Tibial artery (tissue), 4 donors: Measurements from ENCODE around the gene SLC35F2.
"Not testable (repeated sequence)": the region's sequence is repeated elsewhere in the genome, so short reads cannot be mapped to it uniquely, and the experiment has no call there.

Experiments
- DNase-seq, 2 donors: peaks; one replicate each; pipeline ENCODE4 v3.0.0-alpha.2; 2019
- H3K27ac ChIP-seq, 2 donors: fragments of 200-600 bp; sonication (generic) in 1 of 2; 1 replicate in 1 of 2; 2 replicates in 1 of 2; pipeline ENCODE4 v1.5.1; 2018 to 2019; ENCODE audit warnings: mild to moderate bottlenecking in 1 of 2
- H3K27me3 ChIP-seq, 2 donors: fragments of 200-600 bp; sonication (generic) in 1 of 2; one replicate each; pipeline versions ENCODE4 v1.5.1 to v1.6.0; 2016 to 2019
- H3K36me3 ChIP-seq, 3 donors: fragments of 200-600 bp; sonication (generic) in 2 of 3; one replicate each; pipeline ENCODE4 v1.5.1; 2016 to 2019; ENCODE audit warnings: mild to moderate bottlenecking in 2 of 3
- H3K4me1 ChIP-seq, 4 donors: fragments of 200-600 bp; sonication (generic) in 2 of 4; 1 replicate in 3 of 4; 2 replicates in 1 of 4; pipeline ENCODE4 v1.5.1; 2016 to 2019
- H3K4me3 ChIP-seq, 2 donors: fragments of 200-600 bp; sonication (generic) in 1 of 2; 1 replicate in 1 of 2; 2 replicates in 1 of 2; pipeline ENCODE4 v1.5.1; 2018 to 2019; ENCODE audit warnings: mild to moderate bottlenecking in 2 of 2
- H3K9me3 ChIP-seq, 3 donors: fragments of 200-600 bp; sonication (generic) in 1 of 3; one replicate each; pipeline ENCODE4 v1.5.1; 2016 to 2019
- intact Hi-C: fragments of 100-400 bp; cut with DNase I; formaldehyde crosslinking; loops from one replicate; pipeline ENCODE4 v1.15.0; 2023; ENCODE audit warnings: low total_unique reads
- TF ChIP-seq, protein P1 (sequence below), 2 experiments: fragments of 200-600 bp in 1 of 2; fragments of 450-650 bp in 1 of 2; IDR thresholded peaks; one replicate each; pipeline ENCODE4 v1.5.1; 2017 to 2019; ENCODE audit warnings: antibody characterized with exemption in 2 of 2, mild to moderate bottlenecking in 1 of 2, moderate library complexity in 1 of 2

The SLC35F2 gene

GRCh38 chr11:107769189-107769588 lies 89.4 kb downstream of the SLC35F2 start:
- DNase-seq = no peak
- Histone ChIP-seq H3K27ac (no peak overlapping the region), H3K27me3 (no peaks in the 10 kb centered on the region), H3K36me3 (no peaks in the 10 kb centered on the region), H3K4me3 (no peak overlapping the region), H3K4me1 (no peaks in the 10 kb centered on the region), H3K9me3 (no peaks in the 10 kb centered on the region)
- TF ChIP-seq, protein P1, sequence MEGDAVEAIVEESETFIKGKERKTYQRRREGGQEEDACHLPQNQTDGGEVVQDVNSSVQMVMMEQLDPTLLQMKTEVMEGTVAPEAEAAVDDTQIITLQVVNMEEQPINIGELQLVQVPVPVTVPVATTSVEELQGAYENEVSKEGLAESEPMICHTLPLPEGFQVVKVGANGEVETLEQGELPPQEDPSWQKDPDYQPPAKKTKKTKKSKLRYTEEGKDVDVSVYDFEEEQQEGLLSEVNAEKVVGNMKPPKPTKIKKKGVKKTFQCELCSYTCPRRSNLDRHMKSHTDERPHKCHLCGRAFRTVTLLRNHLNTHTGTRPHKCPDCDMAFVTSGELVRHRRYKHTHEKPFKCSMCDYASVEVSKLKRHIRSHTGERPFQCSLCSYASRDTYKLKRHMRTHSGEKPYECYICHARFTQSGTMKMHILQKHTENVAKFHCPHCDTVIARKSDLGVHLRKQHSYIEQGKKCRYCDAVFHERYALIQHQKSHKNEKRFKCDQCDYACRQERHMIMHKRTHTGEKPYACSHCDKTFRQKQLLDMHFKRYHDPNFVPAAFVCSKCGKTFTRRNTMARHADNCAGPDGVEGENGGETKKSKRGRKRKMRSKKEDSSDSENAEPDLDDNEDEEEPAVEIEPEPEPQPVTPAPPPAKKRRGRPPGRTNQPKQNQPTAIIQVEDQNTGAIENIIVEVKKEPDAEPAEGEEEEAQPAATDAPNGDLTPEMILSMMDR (IDR thresholded peaks at IDR 0.05) = no peak
- intact Hi-C loops = no loop called here

GRCh38 chr11:107758719-107759355 lies 99.8 kb downstream of the SLC35F2 start:
- intact Hi-C loops, H3K9me3 ChIP-seq, DNase-seq: not testable (repeated sequence)

DNA sequence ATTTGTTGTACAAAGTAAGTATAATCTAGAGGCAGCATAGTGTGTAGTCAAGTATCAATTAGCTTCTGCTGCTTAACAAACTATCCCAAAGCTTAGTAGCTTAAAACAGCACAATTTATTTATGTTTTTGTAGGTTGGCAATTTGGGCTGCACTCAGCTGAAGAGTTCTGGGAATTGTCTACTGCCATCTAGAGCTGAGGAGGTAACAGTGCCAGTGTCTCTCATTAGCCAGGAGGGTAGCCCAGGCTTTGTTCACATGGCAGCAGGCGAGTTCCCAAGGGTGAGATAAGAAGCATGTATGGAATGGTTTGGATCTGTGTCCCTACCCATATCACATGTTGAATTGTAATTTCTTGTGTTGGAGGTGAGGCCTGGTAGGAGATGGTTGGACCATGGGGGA lies 100.9 kb downstream of the SLC35F2 start:
- no peak for DNase-seq
- H3K4me3 ChIP-seq = no peak overlapping the region
- H3K9me3 ChIP-seq = no peaks in the 10 kb centered on the region
- TF ChIP-seq, protein P1 (IDR thresholded peaks at IDR 0.05) = no peak
- H3K4me1 ChIP-seq = no peaks in the 10 kb centered on the region
- no peaks in the 10 kb centered on the region for H3K36me3 ChIP-seq
- no peaks in the 10 kb centered on the region for H3K27me3 ChIP-seq
- H3K27ac ChIP-seq = no peak overlapping the region
- intact Hi-C loops = no loop called here

More at GRCh38 chr11:107758719-107759355, 99.8 kb downstream of the SLC35F2 start:
- not testable (repeated sequence) for H3K36me3 ChIP-seq, H3K4me3 ChIP-seq, H3K4me1 ChIP-seq, H3K27me3 ChIP-seq, H3K27ac ChIP-seq

DNA sequence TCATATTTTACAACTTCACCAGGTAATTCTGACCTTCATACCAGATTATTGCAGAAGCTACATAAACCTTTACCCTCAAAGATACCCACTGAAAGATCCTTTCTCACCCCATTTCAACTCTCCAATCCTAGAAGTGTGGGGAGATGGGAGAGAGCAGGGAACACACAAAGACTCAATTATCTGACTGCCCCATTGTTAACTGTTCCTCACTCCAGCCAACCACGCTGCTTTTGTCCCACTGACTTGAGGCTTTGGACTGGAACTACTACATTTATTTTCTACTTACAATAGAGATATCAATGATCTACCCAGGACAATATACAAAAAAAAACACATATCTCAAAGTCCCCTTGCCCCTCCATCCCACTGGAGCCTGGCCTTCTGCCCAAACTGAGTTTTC lies 102.0 kb downstream of the SLC35F2 start:
- Histone ChIP-seq H3K4me1 (no peaks in the 10 kb centered on the region), H3K4me3 (no peak overlapping the region), H3K36me3 (no peaks in the 10 kb centered on the region), H3K9me3 (no peaks in the 10 kb centered on the region), H3K27ac (no peak overlapping the region), H3K27me3 (no peaks in the 10 kb centered on the region)
- TF ChIP-seq, protein P1 (IDR thresholded peaks at IDR 0.05) = no peak
- intact Hi-C loops = no loop called here
- DNase-seq = no peak

DNA sequence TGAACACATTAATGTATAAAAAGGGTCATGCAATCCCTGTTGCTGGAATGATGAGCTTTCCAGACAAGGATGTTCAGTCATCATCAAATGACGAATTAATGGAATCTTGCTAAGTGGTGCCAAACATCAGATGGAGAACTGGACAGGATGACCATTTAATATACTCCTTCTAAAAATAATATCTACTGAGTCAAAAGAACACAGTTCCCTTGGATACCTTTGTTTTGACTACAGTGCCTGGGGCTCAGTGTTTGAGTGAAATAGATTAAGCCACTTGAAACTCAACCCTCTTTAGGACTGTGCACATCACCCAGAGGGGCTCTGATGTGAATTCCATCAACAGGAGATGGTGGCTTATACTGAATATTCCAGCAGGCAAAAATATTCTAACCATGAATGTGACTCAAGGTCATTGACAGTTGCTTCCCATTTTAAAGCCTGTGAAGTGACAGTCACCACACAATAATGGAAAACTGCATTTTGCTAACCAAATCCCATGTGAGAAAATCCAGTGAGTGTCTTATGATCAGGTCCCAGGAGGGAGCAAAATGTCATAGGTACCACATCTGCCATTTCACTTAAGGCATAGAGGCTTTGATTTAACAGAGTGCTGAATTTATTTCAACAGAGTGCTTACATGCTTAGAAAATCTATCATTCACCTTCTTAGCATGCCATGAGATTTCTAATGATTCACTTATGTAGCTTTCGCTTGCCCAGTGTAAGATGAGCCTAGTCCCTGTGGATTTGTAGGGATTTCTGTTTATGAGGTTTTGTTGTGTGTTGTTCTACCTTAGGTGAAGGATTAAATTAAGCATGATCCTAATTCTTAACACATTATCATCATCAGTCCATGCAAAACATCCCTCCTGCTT lies 105.4 kb downstream of the SLC35F2 start:
- H3K36me3 ChIP-seq = no peaks in the 10 kb centered on the region
- H3K27ac ChIP-seq = no peak overlapping the region
- TF ChIP-seq, protein P1 (IDR thresholded peaks at IDR 0.05) = no peak
- no peak for DNase-seq
- no peaks in the 10 kb centered on the region for H3K4me1 ChIP-seq
- no peaks in the 10 kb centered on the region for H3K27me3 ChIP-seq
- intact Hi-C loops = no loop called here
- no peaks in the 10 kb centered on the region for H3K9me3 ChIP-seq
- no peak overlapping the region for H3K4me3 ChIP-seq

- intact Hi-C loops = no loop called here
- Histone ChIP-seq H3K9me3 (no peaks in the 10 kb centered on the region), H3K4me1 (no peaks in the 10 kb centered on the region), H3K36me3 (no peaks in the 10 kb centered on the region), H3K4me3 (no peak overlapping the region), H3K27me3 (no peaks in the 10 kb centered on the region), H3K27ac (no peak overlapping the region)
- DNase-seq = no peak
- TF ChIP-seq, protein P1 (IDR thresholded peaks at IDR 0.05) = no peak
Measured at GRCh38 chr11:107752508-107752907, 106.1 kb downstream of the SLC35F2 start.
